HCT116 (cell line): ENCODE measurements around the gene RNF186. TPM values are rescaled to one million over a fixed set of nuclear protein-coding genes. Genes with fewer than 3 reads are reported as not detected.

Experiments used
- ATAC-seq: fragments of 200-7000 bp; cut with Tn5 transposase; 2 replicates; pipeline ENCODE4 v1.9.1; 2020; ENCODE audit warnings: mild to moderate bottlenecking, moderate library complexity
- BruUV-seq: library from RNA; stranded (reverse); fragments of 400-500 nt; replicated peaks from 2 replicates; lab custom pipeline; 2021; lab: Mats Ljungman, UMichigan
- CTCF ChIA-PET: fragments of 300-600 bp; sonication (Branson Sonifier 250); formaldehyde crosslinking; loops from one replicate; lab custom pipeline; 2021; ENCODE audit warnings: antibody characterized with exemption; lab: Charles Lee
- POLR2A ChIA-PET: fragments of 300-600, 350-600 bp; sonication (Branson Sonifier 250); formaldehyde crosslinking; loops from one replicate; lab custom pipeline; 2021; ENCODE audit warnings: antibody characterized with exemption; lab: Charles Lee
- RAD21 ChIA-PET, 2 experiments: fragments of 300-600 bp; sonication (Branson Sonifier 250); formaldehyde crosslinking; loops; one replicate each; lab custom pipeline; 2023; ENCODE audit warnings: low total read pairs in 2 of 2; ENCODE audit not compliant: uncharacterized antibody in 2 of 2, unreplicated experiment in 2 of 2, low non-redundant PET in 1 of 2; lab: Charles Lee
- DNase-seq: peaks from one replicate; pipeline ENCODE4 v3.0.0-alpha.2; 2010; ENCODE audit warnings: low read depth, low spot score
- H2AFZ ChIP-seq: fragments of 200-600 bp; shearing (Covaris generic), sonication (generic); 2 replicates; pipeline ENCODE4 v1.6.1; 2017; ENCODE audit warnings: low read depth, mixed run types, mixed read lengths, antibody characterized with exemption, low read length; ENCODE audit not compliant: poor library complexity, severe bottlenecking
- H3K27ac ChIP-seq: 2 replicates; pipeline ENCODE4 v1.5.1; 2012; ENCODE audit warnings: low read depth, low read length
- H3K27me3 ChIP-seq: fragments of 200-600 bp; sonication (generic); 2 replicates; pipeline ENCODE4 v1.6.1; 2016; ENCODE audit warnings: mixed run types, low read length, mixed read lengths; ENCODE audit not compliant: insufficient read depth
- H3K36me3 ChIP-seq, 2 experiments: fragments of 200-500 bp in 1 of 2; fragments of 200-600 bp in 1 of 2; sonication (Bioruptor generic) in 1 of 2; sonication (generic) in 1 of 2; 2 replicates each; pipeline versions ENCODE4 v1.5.1 to v1.6.1; 2014 to 2016; ENCODE audit warnings: low read length in 2 of 2, inconsistent platforms in 1 of 2, mixed read lengths in 1 of 2, mixed run types in 1 of 2; ENCODE audit not compliant: insufficient read depth in 2 of 2, control insufficient read depth in 1 of 2
- H3K4me1 ChIP-seq, 2 experiments: fragments of 200-600 bp in 1 of 2; sonication (generic) in 1 of 2; 2 replicates each; pipeline versions ENCODE4 v1.5.1 to v1.6.1; 2012 to 2017; ENCODE audit warnings: low read length in 2 of 2, inconsistent platforms in 1 of 2, mild to moderate bottlenecking in 1 of 2, mixed read lengths in 1 of 2, mixed run types in 1 of 2, moderate library complexity in 1 of 2; ENCODE audit not compliant: insufficient read depth in 2 of 2, control insufficient read depth in 1 of 2
- H3K4me2 ChIP-seq: fragments of 200-600 bp; sonication (generic); 2 replicates; pipeline ENCODE4 v1.6.1; 2017; ENCODE audit warnings: mixed run types, low read length, mixed read lengths
- H3K4me3 ChIP-seq, 2 experiments: fragments of 200-600 bp in 1 of 2; sonication (generic) in 1 of 2; replicated peaks in 1 of 2; 2 replicates each; pipeline ENCODE4 v1.5.1; 2011 to 2016; ENCODE audit warnings: low read length in 2 of 2, control low read depth in 1 of 2, low read depth in 1 of 2, mild to moderate bottlenecking in 1 of 2, mixed read lengths in 1 of 2, mixed run types in 1 of 2
- H3K79me2 ChIP-seq: fragments of 200-600 bp; sonication (generic); 2 replicates; pipeline ENCODE4 v1.6.1; 2017; ENCODE audit warnings: mild to moderate bottlenecking, mixed run types, low read length, moderate library complexity, mixed read lengths; ENCODE audit not compliant: insufficient read depth
- H3K9ac ChIP-seq: fragments of 200-600 bp; sonication (generic); 2 replicates; pipeline ENCODE4 v1.6.1; 2016; ENCODE audit warnings: low read length, mixed read lengths
- H3K9me2 ChIP-seq: fragments of 200-600 bp; sonication (generic), shearing (Covaris generic); 2 replicates; pipeline ENCODE4 v1.6.1; 2017; ENCODE audit warnings: mixed run types, mild to moderate bottlenecking, moderate library complexity; ENCODE audit not compliant: insufficient read depth
- H3K9me3 ChIP-seq, 2 experiments: fragments of 200-500 bp in 1 of 2; fragments of 200-600 bp in 1 of 2; sonication (Bioruptor generic) in 1 of 2; sonication (generic) in 1 of 2; 2 replicates each; pipeline ENCODE4 v1.6.1; 2014 to 2017; ENCODE audit warnings: low read length in 2 of 2, mixed read lengths in 2 of 2, inconsistent platforms in 1 of 2, low read depth in 1 of 2, mild to moderate bottlenecking in 1 of 2, mixed run types in 1 of 2, moderate library complexity in 1 of 2; ENCODE audit not compliant: control insufficient read depth in 1 of 2, insufficient read depth in 1 of 2
- H4K20me1 ChIP-seq: fragments of 200-600 bp; sonication (generic), shearing (Covaris generic); 2 replicates; pipeline ENCODE4 v1.6.1; 2017; ENCODE audit warnings: mixed run types, mild to moderate bottlenecking, moderate library complexity; ENCODE audit not compliant: insufficient read depth
- CBX3 ChIP-seq: IDR thresholded peaks from 2 replicates; pipeline ENCODE4 v1.6.1; 2012; ENCODE audit warnings: low read depth
- CTCF ChIP-seq, 3 experiments: fragments of 200-600 bp in 1 of 3; sonication (generic) in 1 of 3; IDR thresholded peaks in 2 of 3; conservative IDR thresholded peaks in 1 of 3; 2 replicates each; pipeline ENCODE4 v1.5.1; 2012 to 2017; ENCODE audit warnings: low read depth in 2 of 3, low read length in 2 of 3, antibody characterized with exemption in 1 of 3, borderline replicate concordance in 1 of 3, control low read depth in 1 of 3, mild to moderate bottlenecking in 1 of 3, mixed read lengths in 1 of 3, mixed run types in 1 of 3, moderate library complexity in 1 of 3; ENCODE audit not compliant: insufficient read depth in 1 of 3
- EGR1 ChIP-seq: IDR thresholded peaks from 2 replicates; pipeline ENCODE4 v1.6.1; 2012; ENCODE audit warnings: low read depth
- ELF1 ChIP-seq: IDR thresholded peaks from 2 replicates; pipeline ENCODE4 v1.6.1; 2012; ENCODE audit warnings: low read depth, borderline replicate concordance
- EZH2 ChIP-seq: fragments of 200-600 bp; sonication (generic); IDR thresholded peaks from 2 replicates; pipeline ENCODE4 v1.6.1; 2017; ENCODE audit warnings: antibody characterized with exemption, mixed run types
- FOSL1 ChIP-seq: IDR thresholded peaks from 2 replicates; pipeline ENCODE4 v1.6.1; 2012; ENCODE audit warnings: low read depth
- JUND ChIP-seq: IDR thresholded peaks from 2 replicates; pipeline ENCODE4 v1.6.1; 2012
- MAX ChIP-seq: IDR thresholded peaks from 2 replicates; pipeline ENCODE4 v1.6.1; 2012
- POLR2AphosphoS5 ChIP-seq: IDR thresholded peaks from 2 replicates; pipeline ENCODE4 v1.6.1; 2011; ENCODE audit warnings: mild to moderate bottlenecking, low read depth, low read length, moderate library complexity
- RAD21 ChIP-seq: IDR thresholded peaks from 2 replicates; pipeline ENCODE4 v1.6.1; 2012; ENCODE audit warnings: low read depth, mild to moderate bottlenecking
- SIN3A ChIP-seq: IDR thresholded peaks from 2 replicates; pipeline ENCODE4 v1.6.1; 2012; ENCODE audit warnings: low read depth
- SRF ChIP-seq: IDR thresholded peaks from 2 replicates; pipeline ENCODE4 v1.6.1; 2012; ENCODE audit warnings: low read depth
- ZBTB33 ChIP-seq: IDR thresholded peaks from 2 replicates; pipeline ENCODE4 v1.6.1; 2011; ENCODE audit warnings: mild to moderate bottlenecking, low read length, moderate library complexity; ENCODE audit not compliant: insufficient replicate concordance; ENCODE audit errors: extremely low read depth
- ZFX ChIP-seq: fragments of 450-650 bp; IDR thresholded peaks from 2 replicates; pipeline ENCODE4 v1.6.1; 2017
- intact Hi-C: fragments of 100-400 bp; cut with micrococcal nuclease; formaldehyde crosslinking; loops from 2 replicates; pipeline ENCODE4 v1.10.0; 2022
- total RNA-seq: library from RNA; stranded (reverse); gene quantifications from one replicate; pipeline ENCODE4 v1.2.1, GENCODE V29; 2021; ENCODE audit not compliant: unreplicated experiment

Gene RNF186
- total RNA-seq, 1 experiment from 2014 or later = not detected

GRCh38 chr1:19862944-19863343 lies 47.9 kb upstream of the RNF186 start:
- BruUV-seq = no TSS peak
- no peak overlapping the region for H2AFZ ChIP-seq
- no peaks in the 10 kb centered on the region for H3K9me2 ChIP-seq
- no peak overlapping the region for H3K4me3 ChIP-seq
- intact Hi-C loops = no loop called here
- peaks cover 10 to 22% of the 10 kb centered on the region in 2 experiments; a peak in 3 of 4 replicates for H3K4me1 ChIP-seq
- no peaks in the 10 kb centered on the region for H3K36me3 ChIP-seq
- TF ChIP-seq POLR2AphosphoS5 (no peak), ZFX (no peak), EZH2 (no peak), JUND (no peak), CTCF (IDR thresholded peaks at IDR 0.05 in 2 of 3, conservative IDR thresholded peaks at IDR 0.05 in 1 of 3; ENCODE audit: borderline replicate concordance in 1 of 3, insufficient read depth in 1 of 3, low read depth in 2 of 3, low read length in 2 of 3) (no peak), CBX3 (no peak), EGR1 (no peak), SRF (no peak), ZBTB33 (no peak), FOSL1 (no peak), MAX (no peak), ELF1 (no peak), SIN3A (no peak), RAD21 (no peak)
- no peak overlapping the region for H3K4me2 ChIP-seq
- H3K9me3 ChIP-seq = peaks cover 3 to 4% of the 10 kb centered on the region in 2 experiments; a peak in 1 of 4 replicates
- no peak overlapping the region for H3K27ac ChIP-seq
- POLR2A ChIA-PET = interaction anchor here (0.7 kb wide), 1 partner anchor 11 kb away, joined by 3 read pairs; no protein-coding TSS in a partner anchor
- no peaks in the 10 kb centered on the region for H3K27me3 ChIP-seq
- ATAC-seq (no peak), DNase-seq (no peak)
- H3K79me2 ChIP-seq = no peaks in the 10 kb centered on the region
- H3K9ac ChIP-seq = no peak overlapping the region
- H4K20me1 ChIP-seq = no peaks in the 10 kb centered on the region
- CTCF ChIA-PET = interaction anchor here (1.4 kb wide), 1 partner anchor 19 kb away, joined by 4 read pairs; the partner anchor contains the start of gene OTUD3
- RAD21 ChIA-PET = no interaction called here
